B cell (primary cell): ENCODE measurements around the gene SETDB2.

Experiments used
- CTCF ChIP-seq: fragments of 200-600 bp; IDR thresholded peaks from one replicate; pipeline ENCODE4 v1.8.0; 2022; ENCODE audit warnings: antibody characterized with exemption, mild to moderate bottlenecking
- EZH2 ChIP-seq: IDR thresholded peaks from 2 replicates; pipeline ENCODE4 v1.6.1; 2012; ENCODE audit warnings: borderline replicate concordance, low read depth, mild to moderate bottlenecking, moderate library complexity, low read length; ENCODE audit not compliant: insufficient read depth, poor library complexity, severe bottlenecking

GRCh38 chr13:49418206-49418605, 25.9 kb upstream of the SETDB2 start:
- no peak for TF ChIP-seq EZH2
- TF ChIP-seq CTCF: no peak
